CD14-positive monocyte (primary cell): ENCODE data around the gene TYMP. TPM values are rescaled to one million over a fixed set of nuclear protein-coding genes. Genes with fewer than 3 reads are reported as not detected.

Source experiments
- DNase-seq, 3 donors: peaks; one replicate each; pipeline ENCODE4 v3.0.0-alpha.2; 2011 to 2022
- H2AFZ ChIP-seq: 2 replicates; pipeline ENCODE4 v1.6.0; 2012; ENCODE audit warnings: mild to moderate bottlenecking, low read depth, low read length, inconsistent platforms; ENCODE audit not compliant: insufficient read depth, poor library complexity, severe bottlenecking
- H3K27ac ChIP-seq, 2 donors: 1 replicate in 1 of 2; 2 replicates in 1 of 2; pipeline ENCODE4 v1.5.1; 2012 to 2013; ENCODE audit warnings: low read length in 2 of 2, control low read depth in 1 of 2, inconsistent platforms in 1 of 2, low read depth in 1 of 2, mild to moderate bottlenecking in 1 of 2
- H3K27me3 ChIP-seq, 2 donors: one replicate each; pipeline versions ENCODE4 v1.6.0 to v1.6.1; 2011 to 2013; ENCODE audit warnings: low read length in 2 of 2; ENCODE audit not compliant: control insufficient read depth in 2 of 2, insufficient read depth in 2 of 2
- H3K36me3 ChIP-seq, 2 donors: replicated peaks in 1 of 2; 1 replicate in 1 of 2; 2 replicates in 1 of 2; pipeline versions ENCODE4 v1.5.1 to v1.6.1; 2012 to 2013; ENCODE audit warnings: low read length in 2 of 2, control low read depth in 1 of 2, inconsistent platforms in 1 of 2, mild to moderate bottlenecking in 1 of 2; ENCODE audit not compliant: insufficient read depth in 2 of 2, control insufficient read depth in 1 of 2
- H3K4me1 ChIP-seq, 2 donors: 1 replicate in 1 of 2; 2 replicates in 1 of 2; pipeline versions ENCODE4 v1.5.1 to v1.6.1; 2012 to 2013; ENCODE audit warnings: low read length in 2 of 2, control low read depth in 1 of 2, inconsistent platforms in 1 of 2, mild to moderate bottlenecking in 1 of 2, moderate library complexity in 1 of 2; ENCODE audit not compliant: insufficient read depth in 2 of 2, control insufficient read depth in 1 of 2
- H3K4me2 ChIP-seq: replicated peaks from 2 replicates; pipeline ENCODE3; 2012; ENCODE audit warnings: low read length, moderate library complexity, mild to moderate bottlenecking; ENCODE audit not compliant: poor library complexity, severe bottlenecking; ENCODE audit errors: extremely low read depth
- H3K4me3 ChIP-seq, 3 experiments: fragments of 200-600 bp in 1 of 3; sonication (generic) in 1 of 3; replicated peaks in 1 of 3; 1 replicate in 2 of 3; 2 replicates in 1 of 3; pipeline ENCODE4 v1.5.1; 2011 to 2013; ENCODE audit warnings: low read length in 3 of 3, mild to moderate bottlenecking in 3 of 3, control low read depth in 2 of 3, low read depth in 2 of 3, inconsistent platforms in 1 of 3, moderate library complexity in 1 of 3
- H3K79me2 ChIP-seq: 2 replicates; pipeline ENCODE4 v1.6.0; 2012; ENCODE audit warnings: mild to moderate bottlenecking, control low read depth, inconsistent platforms, low read length, moderate library complexity; ENCODE audit not compliant: insufficient read depth
- H3K9ac ChIP-seq: 2 replicates; pipeline ENCODE4 v1.6.0; 2017; ENCODE audit warnings: low read length, mild to moderate bottlenecking; ENCODE audit not compliant: insufficient read depth, poor library complexity, severe bottlenecking
- H3K9me3 ChIP-seq, 2 donors: replicated peaks in 1 of 2; 1 replicate in 1 of 2; 2 replicates in 1 of 2; pipeline versions ENCODE4 v1.5.1 to v1.6.1; 2012 to 2013; ENCODE audit warnings: low read length in 2 of 2, control low read depth in 1 of 2; ENCODE audit not compliant: control insufficient read depth in 1 of 2, insufficient read depth in 1 of 2
- H4K20me1 ChIP-seq: 2 replicates; pipeline ENCODE4 v1.6.0; 2012; ENCODE audit warnings: mild to moderate bottlenecking, low read length, control low read depth, moderate library complexity; ENCODE audit not compliant: insufficient read depth
- H3K27ac Mint-ChIP-seq, 7 donors: one replicate each; pipeline ENCODE4 v1.8.0; 2020; ENCODE audit warnings: mild to moderate bottlenecking in 7 of 7, mixed read lengths in 7 of 7, moderate library complexity in 6 of 7, inconsistent platforms in 2 of 7
- H3K27me3 Mint-ChIP-seq, 3 donors: one replicate each; pipeline ENCODE4 v1.8.0; 2021 to 2022; ENCODE audit warnings: low read depth in 3 of 3, mild to moderate bottlenecking in 3 of 3, mixed read lengths in 3 of 3, moderate library complexity in 3 of 3, inconsistent platforms in 1 of 3
- H3K36me3 Mint-ChIP-seq, 2 donors: one replicate each; pipeline ENCODE4 v1.8.0; 2020; ENCODE audit warnings: mixed read lengths in 2 of 2, inconsistent platforms in 1 of 2, mild to moderate bottlenecking in 1 of 2
- H3K4me1 Mint-ChIP-seq: one replicate; pipeline ENCODE4 v1.8.0; 2020; ENCODE audit warnings: mild to moderate bottlenecking, mixed read lengths
- H3K4me3 Mint-ChIP-seq, 2 donors: one replicate each; pipeline ENCODE4 v1.8.0; 2020; ENCODE audit warnings: mild to moderate bottlenecking in 2 of 2, mixed read lengths in 2 of 2, moderate library complexity in 1 of 2
- H3K9me3 Mint-ChIP-seq, 7 donors: one replicate each; pipeline ENCODE4 v1.8.0; 2020 to 2022; ENCODE audit warnings: mixed read lengths in 7 of 7, mild to moderate bottlenecking in 6 of 7, moderate library complexity in 6 of 7, inconsistent platforms in 2 of 7
- CTCF ChIP-seq: fragments of 200-600 bp; IDR thresholded peaks from one replicate; pipeline ENCODE4 v1.8.0; 2022; ENCODE audit warnings: antibody characterized with exemption, mild to moderate bottlenecking
- WGBS: methylation state at CpG from one replicate; pipeline ENCODE4 v1.1.5; 2013; ENCODE audit warnings: missing lambda C conversion rate; ENCODE audit not compliant: insufficient coverage; 5-methylcytosine and 5-hydroxymethylcytosine counted together
- intact Hi-C, 2 donors: fragments of 100-400 bp; cut with micrococcal nuclease; formaldehyde crosslinking; loops; one replicate each; pipeline versions ENCODE4 v1.15.0 to v1.15.1; 2023
- polyA plus RNA-seq, 3 donors: library from polyadenylated mRNA; depleted of rRNA in 1 of 3; unstranded in 2 of 3; stranded (reverse) in 1 of 3; fragments of 300-500 nt in 2 of 3; fragments of >200 nt in 1 of 3; fragmentation: Illumina TruSeq in 2 of 3; gene quantifications; 1 replicate in 2 of 3; 2 replicates in 1 of 3; pipeline ENCODE4 v1.2.3, GENCODE V29; 2012 to 2021

The TYMP gene
- polyA plus RNA-seq, 3 donors: 787 to 994 (median 955) TPM

DNA sequence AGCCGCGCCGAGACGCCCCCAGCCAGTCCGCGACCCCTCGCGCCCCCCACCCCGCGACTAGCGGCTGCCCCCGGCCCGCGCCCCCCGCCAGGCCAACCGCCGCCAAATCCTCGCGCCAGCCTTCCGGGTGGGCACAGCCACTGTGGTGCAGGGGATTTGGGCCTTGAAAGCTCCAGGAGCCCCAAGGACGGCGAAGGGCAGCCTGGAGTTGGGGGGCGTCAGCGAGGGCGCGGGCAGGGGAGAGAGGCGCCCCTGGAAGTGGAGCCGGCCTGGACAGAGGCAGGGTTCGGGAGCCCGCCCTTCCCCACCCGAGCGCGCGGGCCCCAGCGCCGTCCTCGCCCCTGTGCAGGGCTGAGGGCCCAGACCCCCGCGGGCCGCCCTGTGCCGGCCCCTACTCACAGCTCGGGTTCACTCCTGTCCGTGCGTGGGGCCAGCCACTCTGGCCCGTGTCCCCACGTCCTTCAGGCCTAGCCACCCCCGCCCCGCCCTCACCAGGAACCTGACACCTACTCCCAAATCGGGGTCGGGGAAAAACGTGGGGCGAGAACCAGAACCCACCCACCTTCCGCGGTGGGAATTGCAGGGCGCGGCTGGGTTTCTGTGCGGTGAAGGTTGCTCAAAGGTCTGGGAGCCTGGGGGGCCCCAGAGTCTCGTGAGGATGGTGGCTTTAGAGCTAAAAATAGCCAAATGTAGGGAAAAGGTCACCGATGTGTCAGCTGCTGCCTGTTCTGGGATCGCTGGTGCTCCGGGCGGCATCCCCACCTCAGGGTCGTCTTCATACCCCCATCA lies 48.4 kb upstream of the TYMP start, which contains the start of gene CPT1B:
TSS of gene CPT1B (minus strand) at position 441 of the 789 bp plus-strand sequence. CDS start 512 bp downstream, outside the sequence.
- Mint-ChIP-seq H3K4me3 (peak within 1 kb of the TSS; percentile 4 to 60), H3K4me1 (peaks cover 32% of the 10 kb centered on the region), H3K36me3 (peaks cover 38 to 58% of the 10 kb centered on the region in 2 donors), H3K9me3 (no peaks in the 10 kb centered on the region), H3K27me3 (peaks cover 2 to 8% (median 7%) of the 10 kb centered on the region in 3 donors), H3K27ac (peak within 1 kb of the TSS in 1 of 7 donors; percentile 53)
- Histone ChIP-seq H3K27me3 (no peaks in the 10 kb centered on the region), H3K4me1 (peaks cover 21 to 37% of the 10 kb centered on the region in 2 donors), H3K9me3 (no peaks in the 10 kb centered on the region), H3K4me2 (peak within 1 kb of the TSS; percentile 10), H2AFZ (no peak within 1 kb of the TSS), H3K36me3 (peaks cover 0 to 47% of the 10 kb centered on the region in 2 donors), H3K9ac (no peak within 1 kb of the TSS), H4K20me1 (peaks cover 37% of the 10 kb centered on the region), H3K79me2 (peaks cover 15% of the 10 kb centered on the region), H3K27ac (no peak within 1 kb of the TSS), H3K4me3 (no peak within 1 kb of the TSS)
- intact Hi-C loops: loop anchor here in 1 of 2 donors (5.0 kb wide), 1 partner anchor 66 kb away; no protein-coding TSS in a partner anchor
- peak in 1 of 3 donors; percentile 3 for DNase-seq
- no peak for TF ChIP-seq CTCF
- WGBS: 45% methylated on average over 41 of the region's 63 CpGs

- Histone ChIP-seq H4K20me1 (peaks cover 37% of the 10 kb centered on the region), H3K4me1 (peaks cover 20 to 34% of the 10 kb centered on the region in 2 donors), H2AFZ (no peak overlapping the region), H3K27me3 (no peaks in the 10 kb centered on the region), H3K9me3 (no peaks in the 10 kb centered on the region), H3K36me3 (peaks cover 0 to 53% of the 10 kb centered on the region in 2 donors), H3K79me2 (peaks cover 14% of the 10 kb centered on the region), H3K4me2 (no peak overlapping the region), H3K9ac (no peak overlapping the region), H3K27ac (no peak overlapping the region), H3K4me3 (no peak overlapping the region)
- intact Hi-C loops: loop anchor here in 1 of 2 donors (5.0 kb wide), 1 partner anchor 65 kb away; no protein-coding TSS in a partner anchor
- H3K4me3 Mint-ChIP-seq: peak overlapping the region; percentile 4 to 35
- WGBS: 57% methylated on average over 23 of the region's 23 CpGs
- peak in 1 of 3 donors; percentile 2 for DNase-seq
- H3K27ac Mint-ChIP-seq: no peak overlapping the region
- H3K9me3 Mint-ChIP-seq: no peaks in the 10 kb centered on the region
- H3K27me3 Mint-ChIP-seq: peaks cover 2 to 8% (median 7%) of the 10 kb centered on the region in 3 donors
- peaks cover 40 to 63% of the 10 kb centered on the region in 2 donors for H3K36me3 Mint-ChIP-seq
- TF ChIP-seq CTCF: no peak
- H3K4me1 Mint-ChIP-seq: peaks cover 32% of the 10 kb centered on the region
Observed at GRCh38 chr22:50577697-50577986, 47.8 kb upstream of the TYMP start.
